Liver (tissue), 9 donors: ENCODE measurements around the gene DPF3. TPM values are rescaled to one million over a fixed set of nuclear protein-coding genes. Genes with fewer than 3 reads are reported as not detected.
A peak's percentile ranks its signal among the peaks of the same experiment; 100 is the strongest.

ENCODE experiments used
- DNase-seq: peaks from one replicate; pipeline ENCODE4 v3.0.0-alpha.2; 2017; ENCODE audit warnings: low spot score
- H3K27ac ChIP-seq, 2 donors: one replicate each; pipeline ENCODE4 v1.7.0; 2013; ENCODE audit warnings: inconsistent platforms in 2 of 2, low read length in 2 of 2, control low read depth in 1 of 2, low read depth in 1 of 2, mild to moderate bottlenecking in 1 of 2
- H3K27me3 ChIP-seq, 4 donors: one replicate each; pipeline versions ENCODE4 v1.6.1 to v1.7.0; 2013; ENCODE audit warnings: low read length in 3 of 4, inconsistent platforms in 1 of 4, mild to moderate bottlenecking in 1 of 4, moderate library complexity in 1 of 4; ENCODE audit not compliant: control insufficient read depth in 4 of 4, insufficient read depth in 4 of 4
- H3K36me3 ChIP-seq, 4 donors: one replicate each; pipeline versions ENCODE4 v1.6.1 to v1.7.0; 2013; ENCODE audit warnings: low read length in 3 of 4, mild to moderate bottlenecking in 3 of 4, low read depth in 1 of 4, moderate library complexity in 1 of 4; ENCODE audit not compliant: control insufficient read depth in 4 of 4, insufficient read depth in 3 of 4
- H3K4me1 ChIP-seq, 4 donors: one replicate each; pipeline versions ENCODE4 v1.6.1 to v1.7.0; 2013; ENCODE audit warnings: low read length in 3 of 4, mild to moderate bottlenecking in 3 of 4, moderate library complexity in 1 of 4; ENCODE audit not compliant: control insufficient read depth in 4 of 4, insufficient read depth in 4 of 4
- H3K4me3 ChIP-seq, 3 donors: one replicate each; pipeline versions ENCODE4 v1.6.1 to v1.7.0; 2013; ENCODE audit warnings: low read length in 3 of 3, control low read depth in 1 of 3, low read depth in 1 of 3, mild to moderate bottlenecking in 1 of 3
- H3K9ac ChIP-seq, 2 donors: one replicate each; pipeline ENCODE4 v1.7.0; 2013; ENCODE audit warnings: low read length in 2 of 2, mild to moderate bottlenecking in 2 of 2, moderate library complexity in 2 of 2, control low read depth in 1 of 2, low read depth in 1 of 2
- H3K9me3 ChIP-seq, 4 donors: one replicate each; pipeline versions ENCODE4 v1.6.1 to v1.7.0; 2013; ENCODE audit warnings: low read length in 3 of 4; ENCODE audit not compliant: control insufficient read depth in 4 of 4
- EGR1 ChIP-seq, 2 donors: IDR thresholded peaks; 2 replicates each; pipeline ENCODE4 v1.6.1; 2016 to 2018; ENCODE audit warnings: antibody characterized with exemption in 2 of 2, low read depth in 2 of 2
- FOXA1 ChIP-seq: IDR thresholded peaks from 2 replicates; pipeline ENCODE4 v1.6.1; 2016; ENCODE audit warnings: antibody characterized with exemption
- JUND ChIP-seq, 2 donors: IDR thresholded peaks; 2 replicates each; pipeline ENCODE4 v1.6.1; 2016; ENCODE audit warnings: antibody characterized with exemption in 2 of 2
- MAX ChIP-seq: IDR thresholded peaks from 2 replicates; pipeline ENCODE4 v1.6.1; 2016; ENCODE audit warnings: antibody characterized with exemption
- NR2F2 ChIP-seq: IDR thresholded peaks from 2 replicates; pipeline ENCODE4 v1.6.1; 2016; ENCODE audit warnings: antibody characterized with exemption
- RAD21 ChIP-seq, 2 donors: IDR thresholded peaks; 2 replicates each; pipeline ENCODE4 v1.6.1; 2016; ENCODE audit warnings: antibody characterized with exemption in 2 of 2, mild to moderate bottlenecking in 2 of 2
- REST ChIP-seq: IDR thresholded peaks from 2 replicates; pipeline ENCODE4 v1.6.1; 2016; ENCODE audit warnings: antibody characterized with exemption, mild to moderate bottlenecking
- RXRA ChIP-seq, 2 donors: IDR thresholded peaks; 2 replicates each; pipeline ENCODE4 v1.6.1; 2017 to 2018; ENCODE audit warnings: antibody characterized with exemption in 2 of 2, mild to moderate bottlenecking in 1 of 2
- YY1 ChIP-seq: IDR thresholded peaks from 2 replicates; pipeline ENCODE4 v1.6.1; 2016; ENCODE audit warnings: antibody characterized with exemption, mild to moderate bottlenecking
- WGBS: extraction: QIAGEN DNeasy Blood & Tissue Kit; methylation state at CpG from one replicate; pipeline ENCODE4 v1.1.7; 2013; 5-methylcytosine and 5-hydroxymethylcytosine counted together
- polyA plus RNA-seq, 2 donors: library from polyadenylated mRNA; stranded (reverse) in 1 of 2; unstranded in 1 of 2; fragments of 200-250 nt in 1 of 2; fragments of >200 nt in 1 of 2; fragmentation: Nextera tagmentation in 1 of 2; extraction: Ambion mirVana in 1 of 2; gene quantifications; one replicate each; pipeline versions ENCODE4 v1.2.1 to v1.2.3, GENCODE V29; 2013 to 2015
- total RNA-seq, 2 donors: library from RNA; depleted of rRNA; stranded (reverse); fragments of >200 nt; gene quantifications; one replicate each; pipeline ENCODE4 v1.2.3, GENCODE V29; 2014
- TF ChIP-seq, protein P1 (sequence below): IDR thresholded peaks from 2 replicates; pipeline ENCODE4 v1.6.1; 2016; ENCODE audit warnings: antibody characterized with exemption
- donor health status: healthy.
- donor health status: healthy.
- donor health status: healthy.
- donor health status: healthy.
- donor health status: healthy.

The DPF3 gene
- total and polyA plus RNA-seq, 4 donors: 1.1 to 23.2 (median 2.5) TPM

DNA sequence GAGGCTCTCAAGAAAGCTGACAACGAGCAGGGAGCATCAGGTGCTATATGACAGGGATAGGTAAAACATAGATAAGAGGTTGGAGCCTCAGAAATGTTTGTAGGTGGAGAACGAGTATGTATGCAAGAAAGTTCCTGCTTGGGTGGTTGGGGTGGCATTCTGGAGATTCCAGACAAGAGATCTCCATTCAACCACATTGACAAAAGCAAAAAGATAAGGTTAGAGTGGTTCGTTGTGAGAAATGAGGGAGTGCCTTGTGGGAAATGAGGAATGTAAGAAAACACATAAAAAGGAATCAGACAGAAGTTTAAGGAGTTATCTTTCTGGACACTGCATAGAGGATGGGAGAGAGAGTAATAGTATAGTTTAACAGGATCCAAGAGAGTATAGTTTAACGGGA, 290.3 kb downstream of the DPF3 start:
- DNase-seq: peak; percentile 8
- no peaks in the 10 kb centered on the region for H3K27me3 ChIP-seq
- H3K9me3 ChIP-seq: no peaks in the 10 kb centered on the region
- TF ChIP-seq REST (no peak), RAD21 (IDR thresholded peaks at IDR 0.05) (no peak), EGR1 (IDR thresholded peaks at IDR 0.05; ENCODE audit: low read depth in 2 of 2) (no peak), NR2F2 (no peak), YY1 (no peak), RXRA (IDR thresholded peaks at IDR 0.05) (no peak), MAX (no peak)
- TF ChIP-seq, protein P1, sequence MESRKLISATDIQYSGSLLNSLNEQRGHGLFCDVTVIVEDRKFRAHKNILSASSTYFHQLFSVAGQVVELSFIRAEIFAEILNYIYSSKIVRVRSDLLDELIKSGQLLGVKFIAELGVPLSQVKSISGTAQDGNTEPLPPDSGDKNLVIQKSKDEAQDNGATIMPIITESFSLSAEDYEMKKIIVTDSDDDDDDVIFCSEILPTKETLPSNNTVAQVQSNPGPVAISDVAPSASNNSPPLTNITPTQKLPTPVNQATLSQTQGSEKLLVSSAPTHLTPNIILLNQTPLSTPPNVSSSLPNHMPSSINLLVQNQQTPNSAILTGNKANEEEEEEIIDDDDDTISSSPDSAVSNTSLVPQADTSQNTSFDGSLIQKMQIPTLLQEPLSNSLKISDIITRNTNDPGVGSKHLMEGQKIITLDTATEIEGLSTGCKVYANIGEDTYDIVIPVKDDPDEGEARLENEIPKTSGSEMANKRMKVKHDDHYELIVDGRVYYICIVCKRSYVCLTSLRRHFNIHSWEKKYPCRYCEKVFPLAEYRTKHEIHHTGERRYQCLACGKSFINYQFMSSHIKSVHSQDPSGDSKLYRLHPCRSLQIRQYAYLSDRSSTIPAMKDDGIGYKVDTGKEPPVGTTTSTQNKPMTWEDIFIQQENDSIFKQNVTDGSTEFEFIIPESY: no peak
- no peak overlapping the region for H3K4me3 ChIP-seq
- 85% methylated on average over 4 of the region's 4 CpGs for WGBS
- no peaks in the 10 kb centered on the region for H3K36me3 ChIP-seq
- H3K4me1 ChIP-seq: no peaks in the 10 kb centered on the region
- no peak overlapping the region for H3K9ac ChIP-seq
- no peak overlapping the region for H3K27ac ChIP-seq

DNA sequence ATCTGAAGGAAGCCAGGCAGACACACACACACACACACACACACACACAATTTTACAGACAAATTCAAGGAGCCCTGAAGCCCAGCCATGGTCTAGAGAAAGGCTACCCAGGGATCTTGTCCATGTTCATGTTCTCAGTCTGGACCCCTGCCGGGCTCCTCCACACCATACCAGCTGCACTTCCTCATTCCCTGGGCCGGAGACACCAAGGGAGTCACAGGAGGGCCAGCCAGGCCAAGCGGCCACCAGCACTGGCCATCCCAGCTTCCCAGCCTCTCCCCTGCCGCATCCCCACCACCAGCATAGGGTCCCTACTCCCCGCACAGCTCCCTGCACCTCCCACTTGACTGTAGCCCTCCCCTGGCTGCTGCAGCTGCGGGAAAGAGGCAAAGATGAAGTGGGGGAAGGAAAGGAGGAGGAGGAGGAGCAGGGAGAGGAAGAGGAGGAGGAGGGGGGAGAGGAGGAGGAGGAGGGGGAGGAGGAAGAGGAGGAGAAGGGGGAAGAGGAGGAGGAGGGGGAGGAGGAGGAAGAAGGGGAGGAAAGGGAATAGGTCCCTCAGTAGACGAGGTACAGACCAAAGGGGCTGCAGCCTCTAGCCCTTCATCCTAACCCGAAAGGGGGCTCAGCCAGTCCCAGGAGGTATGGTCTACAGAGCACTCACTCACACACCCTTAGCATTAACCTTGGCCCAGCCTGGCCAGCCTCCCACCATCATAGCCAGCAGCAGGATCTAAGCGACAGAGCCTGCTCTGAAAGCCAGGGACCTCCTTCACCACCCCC, 293.2 kb downstream of the DPF3 start:
- H3K4me3 ChIP-seq: no peak overlapping the region
- H3K9me3 ChIP-seq: no peaks in the 10 kb centered on the region
- no peaks in the 10 kb centered on the region for H3K4me1 ChIP-seq
- 81% methylated on average over 9 of the region's 9 CpGs for WGBS
- H3K9ac ChIP-seq: no peak overlapping the region
- H3K27ac ChIP-seq: no peak overlapping the region
- no peak for DNase-seq
- H3K36me3 ChIP-seq: no peaks in the 10 kb centered on the region
- H3K27me3 ChIP-seq: no peaks in the 10 kb centered on the region
- TF ChIP-seq MAX (no peak), JUND (IDR thresholded peaks at IDR 0.05) (no peak), RAD21 (IDR thresholded peaks at IDR 0.05) (no peak), REST (no peak), FOXA1 (no peak), EGR1 (IDR thresholded peaks at IDR 0.05; ENCODE audit: low read depth in 2 of 2) (no peak)
- TF ChIP-seq, protein P1: no peak
